Measurements from ENCODE around the gene RNF208. TPM values are rescaled to one million over a fixed set of nuclear protein-coding genes. Genes with fewer than 3 reads are reported as not detected.

RNF208 gene
- polyA plus RNA-seq, 1 donor (not counting 4 experiments of a cell fraction or from before 2014, with no cell fraction given): not detected

GRCh38 chr9:137191691-137192447 is 30.2 kb downstream of the RNF208 start:
- H3K27ac ChIP-seq (ENCODE audit: control insufficient read depth, insufficient read depth, low read length): no peak overlapping the region
- H4K20me1 ChIP-seq (ENCODE audit: control insufficient read depth, extremely low read depth, insufficient read depth, low read length): peaks cover 5% of the 10 kb centered on the region
- H3K4me3 ChIP-seq (ENCODE audit: control insufficient read depth in 2 of 3, extremely low read depth in 1 of 3, insufficient read depth in 2 of 3, low read depth in 1 of 3, low read length in 3 of 3): no peak overlapping the region
- peaks cover 36% of the 10 kb centered on the region for H3K4me1 ChIP-seq (ENCODE audit: control insufficient read depth, extremely low read depth, insufficient read depth, low read length)
- H2AFZ ChIP-seq (ENCODE audit: control insufficient read depth, low read length): no peak overlapping the region
- H3K79me2 ChIP-seq (ENCODE audit: control insufficient read depth, insufficient read depth, low read length): peaks cover 32% of the 10 kb centered on the region
- dilution Hi-C loops (cut with MboI; ENCODE audit: extremely low pct_ligation_motif_present, low sequenced_read_pairs): no loop called here
- no peak for DNase-seq (ENCODE audit: low read depth, low spot score)
- peaks cover 3% of the 10 kb centered on the region for H3K9me1 ChIP-seq (ENCODE audit: control insufficient read depth, extremely low read depth, insufficient read depth, low read length)
- H3K4me2 ChIP-seq (ENCODE audit: control insufficient read depth, extremely low read depth, insufficient read depth, low read depth, low read length): no peak overlapping the region
- no peaks in the 10 kb centered on the region for H3K9me3 ChIP-seq (ENCODE audit: control insufficient read depth, low read depth, low read length)
- H3K27me3 ChIP-seq (ENCODE audit: control insufficient read depth, extremely low read depth, insufficient read depth, low read length): peaks cover 3% of the 10 kb centered on the region
- peaks cover 9 to 13% of the 10 kb centered on the region in 2 experiments for H3K36me3 ChIP-seq (ENCODE audit: control insufficient read depth in 2 of 2, extremely low read depth in 1 of 2, insufficient read depth in 2 of 2, low read length in 2 of 2)
- FAIRE-seq: no peak
- TF ChIP-seq EZH2 (IDR thresholded peaks at IDR 0.05; ENCODE audit: low read length) (no peak), CTCF (optimal IDR thresholded peaks at IDR 0.05 in 1 of 3, IDR thresholded peaks at IDR 0.05 in 1 of 3, conservative IDR thresholded peaks at IDR 0.05 in 1 of 3; ENCODE audit: extremely low read depth in 1 of 3, insufficient read depth in 2 of 3, low read length in 3 of 3) (no peak)
- H3K9ac ChIP-seq (ENCODE audit: control insufficient read depth, extremely low read depth, insufficient read depth, low read length): no peak overlapping the region

- peaks cover 9 to 13% of the 10 kb centered on the region in 2 experiments for H3K36me3 ChIP-seq (ENCODE audit: control insufficient read depth in 2 of 2, extremely low read depth in 1 of 2, insufficient read depth in 2 of 2, low read length in 2 of 2)
- H3K79me2 ChIP-seq (ENCODE audit: control insufficient read depth, insufficient read depth, low read length): peaks cover 38% of the 10 kb centered on the region
- no peak overlapping the region for H3K9ac ChIP-seq (ENCODE audit: control insufficient read depth, extremely low read depth, insufficient read depth, low read length)
- dilution Hi-C loops (cut with MboI; ENCODE audit: extremely low pct_ligation_motif_present, low sequenced_read_pairs): no loop called here
- peaks cover 3% of the 10 kb centered on the region for H3K9me1 ChIP-seq (ENCODE audit: control insufficient read depth, extremely low read depth, insufficient read depth, low read length)
- H3K9me3 ChIP-seq (ENCODE audit: control insufficient read depth, low read depth, low read length): no peaks in the 10 kb centered on the region
- H3K4me1 ChIP-seq (ENCODE audit: control insufficient read depth, extremely low read depth, insufficient read depth, low read length): peaks cover 38% of the 10 kb centered on the region
- no peak overlapping the region for H3K27ac ChIP-seq (ENCODE audit: control insufficient read depth, insufficient read depth, low read length)
- H4K20me1 ChIP-seq (ENCODE audit: control insufficient read depth, extremely low read depth, insufficient read depth, low read length): peaks cover 5% of the 10 kb centered on the region
- H3K27me3 ChIP-seq (ENCODE audit: control insufficient read depth, extremely low read depth, insufficient read depth, low read length): peaks cover 3% of the 10 kb centered on the region
- no peak overlapping the region for H3K4me2 ChIP-seq (ENCODE audit: control insufficient read depth, extremely low read depth, insufficient read depth, low read depth, low read length)
- no peak overlapping the region for H3K4me3 ChIP-seq (ENCODE audit: control insufficient read depth in 2 of 3, extremely low read depth in 1 of 3, insufficient read depth in 2 of 3, low read depth in 1 of 3, low read length in 3 of 3)
- TF ChIP-seq EZH2 (IDR thresholded peaks at IDR 0.05; ENCODE audit: low read length) (no peak), CTCF (optimal IDR thresholded peaks at IDR 0.05 in 1 of 3, IDR thresholded peaks at IDR 0.05 in 1 of 3, conservative IDR thresholded peaks at IDR 0.05 in 1 of 3; ENCODE audit: extremely low read depth in 1 of 3, insufficient read depth in 2 of 3, low read length in 3 of 3) (no peak)
- DNase-seq (ENCODE audit: low read depth, low spot score) (no peak), FAIRE-seq (no peak)
- H2AFZ ChIP-seq (ENCODE audit: control insufficient read depth, low read length): no peak overlapping the region
These were observed 30.8 kb downstream of the RNF208 start for GRCh38 chr9:137191245-137191644.
